Naive B cell (primary cell): ENCODE results near the gene NAV1. TPM values are rescaled to one million over a fixed set of nuclear protein-coding genes. Genes with fewer than 3 reads are reported as not detected.

Experiments used
- ATAC-seq, 2 donors: fragments of 150-1000 bp; cut with Tn5 transposase; 2 replicates each; pipeline ENCODE4 v1.10.0; 2021; ENCODE audit warnings: low read depth in 2 of 2, mild to moderate bottlenecking in 2 of 2, moderate library complexity in 2 of 2
- DNase-seq: peaks from one replicate; pipeline ENCODE4 v3.0.0; 2022
- H3K27ac Mint-ChIP-seq, 6 donors: one replicate each; pipeline ENCODE4 v1.8.0; 2020 to 2022; ENCODE audit warnings: mild to moderate bottlenecking in 6 of 6, mixed read lengths in 6 of 6, moderate library complexity in 5 of 6, inconsistent platforms in 2 of 6
- H3K27me3 Mint-ChIP-seq, 3 donors: one replicate each; pipeline ENCODE4 v1.8.0; 2021 to 2022; ENCODE audit warnings: mixed read lengths in 3 of 3, mild to moderate bottlenecking in 1 of 3
- H3K36me3 Mint-ChIP-seq, 2 donors: one replicate each; pipeline ENCODE4 v1.8.0; 2020 to 2022; ENCODE audit warnings: mixed read lengths in 2 of 2, inconsistent platforms in 1 of 2, mild to moderate bottlenecking in 1 of 2
- H3K4me1 Mint-ChIP-seq, 3 donors: one replicate each; pipeline ENCODE4 v1.8.0; 2020 to 2022; ENCODE audit warnings: mixed read lengths in 3 of 3, inconsistent platforms in 1 of 3, mild to moderate bottlenecking in 1 of 3, moderate library complexity in 1 of 3
- H3K4me3 Mint-ChIP-seq, 8 donors: one replicate each; pipeline ENCODE4 v1.8.0; 2020 to 2022; ENCODE audit warnings: mild to moderate bottlenecking in 8 of 8, mixed read lengths in 8 of 8, moderate library complexity in 8 of 8, inconsistent platforms in 2 of 8
- H3K9me3 Mint-ChIP-seq, 7 donors: one replicate each; pipeline ENCODE4 v1.8.0; 2020 to 2022; ENCODE audit warnings: mixed read lengths in 7 of 7, mild to moderate bottlenecking in 5 of 7, inconsistent platforms in 2 of 7, moderate library complexity in 1 of 7
- polyA plus RNA-seq, 6 donors: library from polyadenylated mRNA; unstranded; fragments of 300-500 nt; fragmentation: Illumina TruSeq; gene quantifications; one replicate each; pipeline ENCODE4 v1.2.3, GENCODE V29; 2021; ENCODE audit warnings: low read depth in 6 of 6

NAV1 gene
- polyA plus RNA-seq, 6 donors from 2014 or later = 0.15 to 3.1 (median 1.0) TPM

DNA sequence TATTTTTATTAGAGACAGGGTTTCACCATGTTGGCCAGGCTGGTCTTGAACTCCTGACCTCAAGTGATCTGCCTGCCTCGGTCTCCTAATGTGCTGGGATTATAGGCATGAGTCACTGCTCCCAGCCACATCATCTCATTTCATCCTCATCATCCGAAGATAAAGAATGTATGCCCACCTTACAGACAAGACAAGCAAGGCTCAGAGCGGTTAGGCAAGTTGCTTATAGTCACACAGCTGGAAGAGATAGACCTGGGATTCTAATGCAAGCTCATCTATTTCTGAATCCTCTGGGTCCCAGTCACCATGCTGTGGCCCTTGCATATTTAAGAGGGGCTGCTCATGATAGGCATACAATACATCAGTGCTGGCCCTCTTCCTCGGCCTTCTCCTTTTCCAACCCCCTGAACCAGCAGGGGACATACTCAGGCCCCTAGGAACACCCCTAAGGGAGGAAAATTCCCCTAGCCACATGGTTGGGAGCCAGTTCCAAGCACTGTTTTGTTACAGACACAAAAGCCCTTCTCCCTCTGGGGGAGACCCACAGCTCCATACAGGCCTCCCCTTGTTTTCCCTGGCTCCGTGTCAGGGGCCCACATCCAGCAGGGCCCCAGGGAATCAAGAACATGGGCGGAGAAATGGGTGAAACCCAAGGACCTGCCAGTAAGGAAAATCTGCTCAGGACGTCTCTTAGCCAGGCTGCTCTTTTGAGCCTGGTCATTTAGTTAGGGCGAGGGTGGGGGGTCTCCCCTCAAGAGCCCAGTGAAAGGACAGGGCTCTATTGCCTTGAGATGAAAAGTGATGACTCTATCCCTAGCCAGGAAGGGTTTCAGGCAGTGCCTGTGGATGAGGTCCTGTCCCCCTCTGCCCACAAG is 38.9 kb upstream of the NAV1 start:
- H3K27me3 Mint-ChIP-seq = no peaks in the 10 kb centered on the region
- H3K4me3 Mint-ChIP-seq = no peak overlapping the region
- no peaks in the 10 kb centered on the region for H3K36me3 Mint-ChIP-seq
- peaks cover 0 to 2% (median under 1%) of the 10 kb centered on the region in 3 donors for H3K4me1 Mint-ChIP-seq
- DNase-seq (no peak), ATAC-seq (no peak)
- no peaks in the 10 kb centered on the region for H3K9me3 Mint-ChIP-seq
- H3K27ac Mint-ChIP-seq = no peak overlapping the region

DNA sequence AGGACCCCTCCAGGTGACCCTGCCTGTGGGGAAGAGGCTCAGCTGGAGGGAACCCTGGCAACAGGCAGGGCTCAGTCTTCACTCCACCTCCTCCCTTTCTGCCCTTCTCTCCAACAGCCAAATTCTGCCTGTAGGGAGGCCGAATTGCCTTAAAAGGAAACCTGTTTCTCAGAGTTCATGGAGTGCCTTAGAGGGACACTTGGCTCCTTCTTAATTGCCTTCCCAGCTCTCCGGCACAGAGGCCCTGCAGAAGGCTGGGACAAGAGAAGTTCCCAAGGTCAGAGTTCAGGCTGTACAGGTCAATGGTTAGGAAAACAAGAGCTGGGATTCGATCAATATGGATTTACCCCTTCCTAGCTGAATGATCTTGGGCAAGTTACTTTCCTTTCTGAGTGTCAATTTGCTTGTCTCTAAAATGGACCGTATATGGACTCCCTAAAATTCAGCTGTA is 38.2 kb upstream of the NAV1 start:
- H3K27me3 Mint-ChIP-seq = no peaks in the 10 kb centered on the region
- no peak overlapping the region for H3K4me3 Mint-ChIP-seq
- H3K27ac Mint-ChIP-seq = no peak overlapping the region
- no peaks in the 10 kb centered on the region for H3K9me3 Mint-ChIP-seq
- H3K4me1 Mint-ChIP-seq = peaks cover 6 to 8% (median 7%) of the 10 kb centered on the region in 3 donors
- no peak for ATAC-seq
- DNase-seq = no peak
- no peaks in the 10 kb centered on the region for H3K36me3 Mint-ChIP-seq

DNA sequence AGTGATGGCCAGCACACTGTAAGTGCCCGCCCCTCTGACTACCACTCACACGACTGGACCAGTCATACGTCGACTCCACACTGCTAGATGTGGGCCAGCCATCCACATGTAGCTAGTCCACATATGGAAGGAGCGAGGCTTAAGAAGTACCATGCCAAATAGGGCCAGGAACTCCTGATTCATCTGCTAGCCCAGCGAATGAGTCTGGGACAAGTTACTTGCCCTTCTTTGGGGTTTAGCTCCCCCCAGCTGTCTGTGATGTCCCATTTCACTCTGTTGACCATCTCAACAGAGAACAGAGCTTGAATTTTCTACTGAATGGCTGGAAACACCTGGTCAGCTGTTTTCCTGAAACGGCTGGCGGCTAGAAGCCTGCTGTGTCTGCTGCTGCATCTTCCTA is 37.8 kb upstream of the NAV1 start:
- no peak for DNase-seq
- no peaks in the 10 kb centered on the region for H3K27me3 Mint-ChIP-seq
- no peaks in the 10 kb centered on the region for H3K36me3 Mint-ChIP-seq
- no peak overlapping the region for H3K27ac Mint-ChIP-seq
- peaks cover 6 to 13% (median 12%) of the 10 kb centered on the region in 3 donors for H3K4me1 Mint-ChIP-seq
- ATAC-seq = no peak
- H3K9me3 Mint-ChIP-seq = no peaks in the 10 kb centered on the region
- H3K4me3 Mint-ChIP-seq = no peak overlapping the region

DNA sequence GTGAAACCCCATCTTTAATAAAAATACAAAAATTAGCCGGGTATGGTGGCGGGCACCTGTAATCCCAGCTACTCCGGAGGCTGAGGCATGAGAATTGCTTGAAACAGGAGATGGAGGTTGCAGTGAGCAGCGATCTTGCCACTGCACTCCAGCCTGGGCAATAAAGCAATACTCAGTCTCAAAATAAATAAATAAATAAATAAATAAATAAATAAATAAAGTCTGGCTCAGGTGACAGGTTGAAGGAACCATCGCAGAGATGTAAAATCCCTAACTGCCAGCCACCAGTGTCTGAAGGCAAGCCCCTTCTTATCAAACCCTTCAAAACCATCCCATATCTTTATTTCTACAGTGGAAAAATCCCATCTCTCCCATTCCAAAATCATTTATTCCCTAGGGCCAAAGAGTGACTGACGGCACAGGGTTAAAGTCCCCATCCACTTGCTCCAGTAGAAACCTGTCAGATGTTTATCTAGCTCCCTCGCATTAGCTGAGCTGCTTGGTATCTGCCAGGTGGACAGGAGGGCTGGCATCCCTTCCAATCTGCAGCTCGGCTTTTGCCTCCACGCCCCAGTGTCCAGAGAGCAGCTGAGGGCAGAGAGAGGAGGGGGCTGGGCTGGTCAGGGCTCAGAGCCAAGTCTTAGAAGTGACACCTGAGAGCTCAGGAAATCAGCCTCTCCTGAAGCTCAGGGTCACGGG is 37.0 kb upstream of the NAV1 start:
- DNase-seq (no peak), ATAC-seq (no peak)
- peak overlapping the region in 1 of 8 donors; percentile 10 for H3K4me3 Mint-ChIP-seq
- no peaks in the 10 kb centered on the region for H3K36me3 Mint-ChIP-seq
- H3K9me3 Mint-ChIP-seq = no peaks in the 10 kb centered on the region
- H3K27ac Mint-ChIP-seq = no peak overlapping the region
- H3K4me1 Mint-ChIP-seq = peaks cover 9 to 17% (median 17%) of the 10 kb centered on the region in 3 donors
- H3K27me3 Mint-ChIP-seq = no peaks in the 10 kb centered on the region

DNA sequence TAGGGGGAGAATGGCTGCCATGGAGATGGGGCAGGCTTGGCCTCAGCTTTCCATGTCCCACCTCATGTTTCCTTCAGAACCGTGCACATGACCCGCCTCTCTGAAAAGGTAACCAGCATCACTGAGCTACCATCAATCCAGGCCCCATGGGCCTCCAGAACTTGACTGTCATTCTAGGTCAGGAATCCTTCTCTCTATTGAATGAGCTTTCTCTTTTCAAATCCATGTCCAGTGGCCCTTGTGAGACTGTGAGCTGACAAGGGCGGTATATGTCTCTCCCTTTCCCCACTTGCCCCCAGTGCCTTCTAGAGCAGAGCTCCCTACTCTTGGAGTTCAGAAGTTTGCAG is 36.4 kb upstream of the NAV1 start:
- Mint-ChIP-seq H3K4me3 (peak overlapping the region in 1 of 8 donors; percentile 10), H3K27me3 (no peaks in the 10 kb centered on the region), H3K27ac (no peak overlapping the region), H3K4me1 (peaks cover 9 to 20% (median 17%) of the 10 kb centered on the region in 3 donors), H3K9me3 (no peaks in the 10 kb centered on the region), H3K36me3 (no peaks in the 10 kb centered on the region)
- no peak for ATAC-seq
- no peak for DNase-seq

DNA sequence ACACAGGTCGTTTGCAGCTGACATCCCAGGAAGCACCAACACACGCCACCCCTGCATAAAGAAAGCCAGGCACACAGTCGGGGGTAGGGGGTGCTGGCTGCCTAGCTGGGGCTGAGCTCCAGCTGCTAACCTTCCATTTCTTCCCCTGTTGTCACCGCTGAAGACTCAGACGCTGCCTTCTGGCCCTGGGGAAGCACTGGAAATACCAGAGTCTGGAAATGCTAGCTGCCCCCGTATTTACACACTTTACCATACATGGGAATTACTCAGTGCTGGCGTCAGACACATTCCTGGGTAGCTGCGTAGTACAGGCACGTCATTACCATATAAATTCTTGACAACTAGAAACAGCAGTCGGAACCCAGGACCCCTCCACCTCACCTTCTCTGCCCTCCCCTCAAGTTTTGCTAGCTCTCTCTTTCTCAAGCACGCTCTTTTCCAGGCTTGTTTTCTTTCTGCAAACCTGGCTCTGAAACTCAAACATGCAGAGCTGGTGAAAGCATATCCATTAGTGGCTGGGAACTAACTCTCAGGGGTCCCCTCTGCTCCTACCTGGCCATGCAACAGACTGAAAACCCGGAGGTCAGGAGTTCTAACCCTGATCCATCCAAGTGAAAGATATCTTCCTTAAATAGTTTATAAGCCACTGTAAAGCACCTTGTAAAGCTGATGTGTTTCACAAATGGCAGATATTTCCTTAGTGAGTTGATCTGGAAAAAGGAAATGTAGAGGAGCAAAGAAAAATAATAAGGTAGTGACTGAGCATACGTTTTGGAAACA is 35.3 kb upstream of the NAV1 start:
- no peak for ATAC-seq
- no peak for DNase-seq
- Mint-ChIP-seq H3K36me3 (no peaks in the 10 kb centered on the region), H3K9me3 (no peaks in the 10 kb centered on the region), H3K4me1 (peaks cover 9 to 28% (median 17%) of the 10 kb centered on the region in 3 donors), H3K4me3 (peak overlapping the region in 1 of 8 donors; percentile 43), H3K27ac (no peak overlapping the region), H3K27me3 (no peaks in the 10 kb centered on the region)

DNA sequence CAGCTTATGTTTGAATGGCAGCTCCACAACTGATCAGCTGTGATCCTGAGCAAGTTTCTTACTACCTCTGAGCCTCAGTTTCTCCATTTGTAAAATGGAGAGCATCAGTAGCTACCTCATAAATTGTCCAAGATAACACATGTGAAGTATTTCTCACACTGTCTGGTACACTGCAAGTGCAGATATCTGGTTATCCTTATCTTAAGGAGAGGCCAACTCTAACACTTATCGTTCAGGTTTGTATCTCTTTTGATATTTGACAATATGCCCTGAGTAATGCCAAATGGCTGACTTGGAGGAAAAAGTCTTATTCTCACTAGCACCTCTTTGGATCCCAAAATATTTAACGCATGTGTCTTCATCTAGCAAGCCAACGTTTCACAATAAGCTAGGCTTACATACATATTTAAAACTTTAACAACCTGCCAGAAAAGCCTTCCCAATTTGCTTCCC is 34.7 kb upstream of the NAV1 start:
- Mint-ChIP-seq H3K4me1 (peaks cover 9 to 28% (median 17%) of the 10 kb centered on the region in 3 donors), H3K36me3 (no peaks in the 10 kb centered on the region), H3K27me3 (no peaks in the 10 kb centered on the region), H3K4me3 (peak overlapping the region in 2 of 8 donors; percentile 25 to 38), H3K9me3 (no peaks in the 10 kb centered on the region), H3K27ac (no peak overlapping the region)
- ATAC-seq = no peak
- DNase-seq = no peak

DNA sequence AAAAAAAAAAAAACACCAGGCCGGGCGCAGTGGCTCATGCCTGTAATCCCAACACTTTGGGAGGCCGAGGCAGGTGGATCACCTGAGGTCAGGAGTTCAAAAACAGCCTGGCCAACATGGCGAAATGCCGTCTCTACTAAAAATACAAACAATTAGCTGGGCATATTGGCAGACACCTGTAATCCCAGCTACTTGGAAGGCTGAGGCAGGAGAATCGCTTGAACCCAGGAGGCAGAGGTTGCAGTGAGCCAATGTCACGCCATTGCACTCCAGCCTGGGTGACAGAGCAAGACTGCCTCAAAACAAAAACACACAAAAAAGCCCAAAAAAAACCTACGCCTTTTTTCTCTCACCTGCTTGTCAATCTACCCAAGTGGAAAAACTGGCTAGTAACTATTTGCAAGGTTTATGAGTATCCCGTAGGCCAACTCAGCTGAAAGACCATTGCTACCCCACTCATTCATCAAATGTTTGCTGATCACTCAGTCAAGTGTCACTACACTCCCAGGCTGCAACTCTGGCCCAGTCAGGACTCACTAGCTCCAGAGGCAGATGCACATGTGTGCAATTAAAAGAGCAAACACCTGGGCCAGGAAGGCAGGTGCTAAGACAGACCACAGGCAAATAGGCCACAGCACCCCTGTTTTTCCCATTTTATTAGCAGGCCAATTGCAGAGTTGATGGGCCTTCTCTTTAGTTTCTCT is 34.0 kb upstream of the NAV1 start:
- peaks cover 10 to 28% (median 17%) of the 10 kb centered on the region in 3 donors for H3K4me1 Mint-ChIP-seq
- DNase-seq = no peak

DNA sequence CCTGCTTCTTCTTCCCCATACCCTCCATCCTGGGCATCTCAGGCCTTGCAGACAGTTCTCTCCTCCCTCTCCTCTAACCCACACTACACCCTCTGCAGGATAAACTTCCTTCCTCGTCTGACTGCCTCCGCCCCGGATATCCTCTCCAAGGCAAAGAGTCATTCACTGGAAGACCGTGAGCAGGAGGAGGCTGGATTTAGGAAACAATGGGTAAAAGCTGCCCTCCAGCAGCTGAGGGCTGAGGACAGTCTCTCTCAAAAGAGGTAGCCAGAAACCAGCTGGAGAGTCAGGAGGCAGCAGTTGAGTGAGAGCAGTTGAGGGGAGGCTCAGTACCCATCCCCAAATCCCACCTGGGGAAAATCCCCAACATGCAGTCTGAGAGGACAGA is 33.4 kb upstream of the NAV1 start:
- H3K9me3 Mint-ChIP-seq = no peaks in the 10 kb centered on the region
- peak overlapping the region in 2 of 6 donors; percentile 72 to 77 for H3K27ac Mint-ChIP-seq
- H3K4me3 Mint-ChIP-seq = peak overlapping the region; percentile 74 to 95 (median 88)
- DNase-seq (no peak), ATAC-seq (no peak)
- peaks cover 13 to 28% (median 17%) of the 10 kb centered on the region in 3 donors for H3K4me1 Mint-ChIP-seq
- H3K36me3 Mint-ChIP-seq = no peaks in the 10 kb centered on the region
- H3K27me3 Mint-ChIP-seq = no peaks in the 10 kb centered on the region

More for the DNA sequence above, 34.0 kb upstream of the NAV1 start:
- peak overlapping the region in 1 of 6 donors; percentile 55 for H3K27ac Mint-ChIP-seq
- peak overlapping the region in 6 of 8 donors; percentile 43 to 95 (median 82) for H3K4me3 Mint-ChIP-seq
- ATAC-seq = no peak
- H3K9me3 Mint-ChIP-seq = no peaks in the 10 kb centered on the region
- H3K36me3 Mint-ChIP-seq = no peaks in the 10 kb centered on the region
- H3K27me3 Mint-ChIP-seq = no peaks in the 10 kb centered on the region

DNA sequence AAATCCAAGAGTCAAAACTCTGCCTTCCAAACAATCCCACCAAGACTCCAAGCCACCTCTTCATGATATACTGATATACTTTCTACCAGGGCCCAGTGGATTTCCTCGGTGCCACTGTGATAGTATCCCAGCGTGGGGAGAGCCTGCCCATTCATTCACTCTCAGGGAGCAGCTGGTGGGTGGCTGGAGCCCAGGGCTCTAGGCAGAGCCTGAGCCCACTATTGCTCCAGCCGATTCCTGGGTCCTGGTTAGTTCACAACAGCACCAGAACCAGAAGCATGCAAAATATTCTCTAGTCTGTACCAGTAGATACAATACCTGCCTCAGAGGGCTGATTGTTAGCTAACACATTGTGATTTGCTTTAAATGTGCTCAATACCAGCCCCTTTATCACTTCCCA is 32.8 kb upstream of the NAV1 start:
- H3K27ac Mint-ChIP-seq = peak overlapping the region in 4 of 6 donors; percentile 72 to 86 (median 86)
- no peaks in the 10 kb centered on the region for H3K36me3 Mint-ChIP-seq
- no peak for DNase-seq
- H3K27me3 Mint-ChIP-seq = no peaks in the 10 kb centered on the region
- ATAC-seq = no peak
- peak overlapping the region; percentile 84 to 95 (median 90) for H3K4me3 Mint-ChIP-seq
- no peaks in the 10 kb centered on the region for H3K9me3 Mint-ChIP-seq
- H3K4me1 Mint-ChIP-seq = peaks cover 13 to 28% (median 17%) of the 10 kb centered on the region in 3 donors

DNA sequence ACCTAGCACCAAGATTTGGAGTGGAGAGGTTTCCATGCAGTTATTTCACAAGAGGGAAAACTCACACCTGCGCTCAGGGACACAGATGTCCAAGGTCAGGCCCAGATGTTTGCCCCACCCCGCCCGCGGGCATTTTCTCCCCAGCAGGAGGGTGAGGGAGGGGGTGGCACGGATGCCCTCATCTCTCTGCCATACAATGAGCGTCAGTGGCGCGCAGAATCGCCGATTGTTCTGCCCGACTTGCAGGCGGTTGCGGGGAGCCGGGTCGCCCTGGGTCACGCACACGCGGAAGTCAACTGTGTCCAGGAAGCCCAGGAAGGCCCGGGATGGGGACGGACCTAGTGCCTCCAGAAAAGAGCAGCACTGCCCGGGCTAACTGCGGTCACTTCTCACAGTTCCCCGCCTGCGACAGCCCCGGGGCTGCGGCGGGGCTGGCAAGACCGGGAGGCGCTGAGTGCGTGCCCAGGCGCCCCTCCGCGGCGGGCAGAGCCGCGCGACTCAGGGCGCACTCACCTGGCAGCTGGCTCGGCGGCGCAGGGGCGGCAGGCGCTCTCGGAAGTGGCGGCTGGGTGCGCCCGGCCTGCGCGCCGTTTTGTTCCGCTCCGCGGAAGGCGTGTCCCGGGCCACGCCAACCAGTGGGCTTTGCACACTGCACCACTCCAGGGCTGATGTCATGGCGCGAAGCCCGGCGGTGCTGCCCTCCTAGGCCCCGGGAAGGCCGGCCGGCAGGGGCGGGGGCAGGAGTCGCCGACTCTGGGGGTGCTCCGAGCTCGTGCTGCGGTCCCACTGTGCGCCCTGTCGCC is 32.2 kb upstream of the NAV1 start, which contains the start of gene CSRP1:
CSRP1 (minus strand) TSS at position 567 of the 803 bp plus-strand sequence. CDS start 10,820 bp downstream, outside the sequence.
- no peaks in the 10 kb centered on the region for H3K36me3 Mint-ChIP-seq
- peak; percentile 69 for DNase-seq
- peaks cover 13 to 28% (median 17%) of the 10 kb centered on the region in 3 donors for H3K4me1 Mint-ChIP-seq
- peak within 1 kb of the TSS; percentile 84 to 95 (median 90) for H3K4me3 Mint-ChIP-seq
- H3K9me3 Mint-ChIP-seq = no peaks in the 10 kb centered on the region
- H3K27me3 Mint-ChIP-seq = no peaks in the 10 kb centered on the region
- ATAC-seq = peak; percentile 96
- H3K27ac Mint-ChIP-seq = peak within 1 kb of the TSS in 5 of 6 donors; percentile 72 to 89 (median 86)

DNA sequence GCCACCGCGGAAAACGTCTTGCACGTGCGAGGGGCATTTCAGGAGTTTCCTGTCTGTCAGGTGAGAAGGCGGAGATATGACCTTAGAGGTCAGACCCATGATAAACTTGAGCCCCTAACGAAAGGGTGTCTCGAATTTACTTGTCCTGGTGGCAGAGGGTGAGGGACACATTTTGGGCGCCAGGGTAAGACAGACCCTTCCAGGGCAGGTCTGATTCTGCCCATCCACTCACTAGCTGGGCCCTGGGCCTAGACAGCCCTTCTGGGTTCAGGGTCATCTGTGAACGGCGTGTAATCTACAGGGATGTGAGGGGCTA is 31.6 kb upstream of the NAV1 start:
- Mint-ChIP-seq H3K4me1 (peaks cover 13 to 28% (median 17%) of the 10 kb centered on the region in 3 donors), H3K27me3 (no peaks in the 10 kb centered on the region), H3K9me3 (no peaks in the 10 kb centered on the region), H3K27ac (peak overlapping the region in 5 of 6 donors; percentile 38 to 89 (median 82)), H3K4me3 (peak overlapping the region; percentile 79 to 92 (median 88)), H3K36me3 (no peaks in the 10 kb centered on the region)
- DNase-seq = no peak
- no peak for ATAC-seq
